HG03280 (cell line): ENCODE results near the gene SLC32A1.

Experiments used
- ATAC-seq: cut with Tn5 transposase; IDR thresholded peaks from one replicate; pipeline ENCODE4 v1.9.1; 2021; ENCODE audit warnings: mild to moderate bottlenecking, moderate library complexity; ENCODE audit not compliant: unreplicated experiment

The SLC32A1 gene, protein sequence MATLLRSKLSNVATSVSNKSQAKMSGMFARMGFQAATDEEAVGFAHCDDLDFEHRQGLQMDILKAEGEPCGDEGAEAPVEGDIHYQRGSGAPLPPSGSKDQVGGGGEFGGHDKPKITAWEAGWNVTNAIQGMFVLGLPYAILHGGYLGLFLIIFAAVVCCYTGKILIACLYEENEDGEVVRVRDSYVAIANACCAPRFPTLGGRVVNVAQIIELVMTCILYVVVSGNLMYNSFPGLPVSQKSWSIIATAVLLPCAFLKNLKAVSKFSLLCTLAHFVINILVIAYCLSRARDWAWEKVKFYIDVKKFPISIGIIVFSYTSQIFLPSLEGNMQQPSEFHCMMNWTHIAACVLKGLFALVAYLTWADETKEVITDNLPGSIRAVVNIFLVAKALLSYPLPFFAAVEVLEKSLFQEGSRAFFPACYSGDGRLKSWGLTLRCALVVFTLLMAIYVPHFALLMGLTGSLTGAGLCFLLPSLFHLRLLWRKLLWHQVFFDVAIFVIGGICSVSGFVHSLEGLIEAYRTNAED

DNA sequence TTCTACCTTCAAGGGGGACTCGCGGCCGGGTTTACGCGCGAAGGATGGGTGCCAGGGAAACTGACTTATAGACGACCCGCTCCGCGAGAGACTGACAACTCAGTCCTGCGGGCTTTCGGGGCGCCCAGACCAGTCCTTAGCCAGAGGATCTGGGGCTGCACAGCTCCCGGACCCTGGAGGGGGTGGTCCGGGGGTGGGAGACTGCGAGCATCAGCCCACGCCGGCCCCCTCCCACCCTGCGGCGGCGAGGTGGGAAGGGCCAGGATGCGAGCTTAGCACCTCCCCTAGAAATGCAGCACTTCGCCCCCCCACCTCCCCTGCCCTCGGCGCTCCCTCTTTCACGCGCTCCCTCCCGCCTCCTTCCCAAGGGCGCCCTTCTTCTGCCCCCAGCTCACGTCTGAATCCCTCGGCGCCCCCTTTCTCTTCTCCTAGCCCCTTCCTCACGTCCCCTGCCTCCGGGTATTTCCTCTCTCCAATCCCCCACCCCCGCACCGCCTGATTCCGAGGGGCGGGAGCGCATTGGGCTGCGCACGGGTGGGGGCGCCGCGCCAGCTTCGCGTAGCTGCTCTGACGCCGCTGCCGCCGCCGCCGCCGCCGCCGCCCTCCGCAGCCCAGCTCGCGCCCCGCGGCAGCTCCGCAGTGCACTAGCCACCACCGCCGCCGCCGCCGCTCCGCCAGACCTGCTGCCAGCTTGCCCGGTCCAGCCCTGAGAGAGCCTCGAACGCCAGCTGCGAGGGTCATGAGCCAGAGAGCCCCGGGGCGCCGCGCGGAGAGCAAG is at the start of gene SLC32A1:
Gene SLC32A1, plus strand, starts transcription at position 639 of the 778 bp plus-strand sequence. CDS start 239 bp downstream, outside the sequence.
- ATAC-seq = no peak

DNA sequence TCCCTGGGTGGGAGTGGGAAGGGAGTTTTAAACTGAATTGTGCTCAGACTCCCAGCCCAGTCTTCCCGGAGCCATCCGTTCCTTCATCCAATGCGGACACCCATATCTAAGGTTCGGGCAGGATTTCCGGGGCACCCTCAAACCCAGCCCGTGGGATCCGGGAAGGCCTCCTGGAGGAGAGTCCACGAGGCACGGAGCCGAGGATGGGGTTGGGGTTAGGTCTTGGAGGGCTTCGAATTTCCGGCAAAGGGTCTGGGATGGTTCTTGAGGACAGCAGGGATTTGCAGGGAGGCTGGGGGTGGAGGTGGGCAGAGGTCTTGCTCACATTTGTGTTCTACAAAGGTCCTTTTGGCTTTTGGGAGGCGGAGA is 49.5 kb upstream of the SLC32A1 start:
- no peak for ATAC-seq

DNA sequence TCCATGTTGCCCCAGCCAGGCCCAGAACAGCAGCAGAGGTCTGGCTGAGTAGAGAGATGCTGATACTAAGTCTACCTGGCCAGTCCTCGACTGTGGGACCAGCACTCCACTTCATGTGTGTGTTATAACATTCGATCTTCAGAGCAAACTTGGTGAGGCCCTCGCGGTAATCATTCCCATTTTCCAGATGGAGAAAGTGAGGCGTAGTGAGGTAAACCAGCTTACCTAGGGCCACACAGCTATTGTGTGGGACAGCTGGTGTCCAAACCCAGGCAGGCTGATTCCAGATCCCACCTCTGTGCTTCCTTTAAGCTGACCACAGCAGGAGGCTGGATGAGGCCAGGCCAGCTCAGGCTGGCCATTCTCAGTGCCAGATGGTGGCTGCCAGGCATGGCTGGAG is 47.7 kb upstream of the SLC32A1 start:
- no peak for ATAC-seq

DNA sequence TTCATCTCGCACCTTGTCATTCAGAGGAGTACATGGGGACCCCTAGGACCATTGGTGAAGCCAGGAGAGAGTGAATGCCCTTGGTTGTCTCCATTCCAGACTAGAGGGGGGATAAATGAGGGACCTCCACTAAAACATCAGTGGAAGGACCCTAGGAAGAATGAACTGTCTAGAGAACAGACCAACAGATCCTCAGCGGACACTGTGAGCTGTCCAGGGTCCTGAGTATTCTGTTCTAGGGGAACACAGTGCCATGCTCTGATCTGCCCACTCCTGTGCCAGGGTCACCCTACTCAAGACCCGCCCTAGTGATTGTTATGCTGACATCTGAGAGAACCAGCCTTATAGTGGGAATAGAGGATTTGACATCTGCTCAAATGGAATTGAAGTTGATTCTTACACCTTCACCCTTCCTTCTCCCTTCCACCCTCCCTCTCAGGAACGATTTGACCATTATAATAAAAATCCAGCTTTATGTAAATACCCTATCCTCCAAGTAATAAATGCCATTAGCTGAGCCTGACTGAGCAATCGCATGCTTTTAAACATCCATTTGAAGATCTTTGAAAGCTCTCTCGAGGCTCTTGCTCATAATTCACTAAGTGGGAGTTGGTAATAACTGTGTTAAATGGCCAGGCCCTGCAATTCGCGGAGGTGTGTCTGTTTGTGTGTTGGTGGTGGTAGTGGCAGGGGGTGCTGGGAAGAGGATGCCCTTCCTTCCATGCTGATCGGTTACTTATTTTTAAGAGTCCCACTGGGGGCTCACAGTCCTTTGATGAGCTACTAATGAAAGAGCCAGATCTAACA is 43.6 kb upstream of the SLC32A1 start:
- no peak for ATAC-seq

DNA sequence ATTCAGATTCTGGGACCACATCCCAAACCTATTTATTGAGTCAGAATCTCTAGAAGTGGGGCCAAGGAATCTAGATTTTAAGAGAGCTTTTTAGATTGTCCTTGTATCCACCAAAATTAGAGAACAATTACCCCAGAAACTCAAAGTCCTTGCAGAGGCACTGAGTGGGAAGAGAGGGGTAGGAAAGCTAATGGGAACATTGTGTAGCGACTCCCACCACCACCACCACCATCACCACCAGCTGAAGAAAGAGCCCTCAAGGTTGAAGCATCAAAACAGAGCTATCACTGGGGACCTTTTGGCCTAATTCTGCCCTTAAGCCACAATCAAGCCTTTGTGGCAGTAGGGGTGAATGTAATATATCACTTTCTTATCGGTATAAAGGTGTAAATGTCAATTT is 39.0 kb upstream of the SLC32A1 start:
- no peak for ATAC-seq

DNA sequence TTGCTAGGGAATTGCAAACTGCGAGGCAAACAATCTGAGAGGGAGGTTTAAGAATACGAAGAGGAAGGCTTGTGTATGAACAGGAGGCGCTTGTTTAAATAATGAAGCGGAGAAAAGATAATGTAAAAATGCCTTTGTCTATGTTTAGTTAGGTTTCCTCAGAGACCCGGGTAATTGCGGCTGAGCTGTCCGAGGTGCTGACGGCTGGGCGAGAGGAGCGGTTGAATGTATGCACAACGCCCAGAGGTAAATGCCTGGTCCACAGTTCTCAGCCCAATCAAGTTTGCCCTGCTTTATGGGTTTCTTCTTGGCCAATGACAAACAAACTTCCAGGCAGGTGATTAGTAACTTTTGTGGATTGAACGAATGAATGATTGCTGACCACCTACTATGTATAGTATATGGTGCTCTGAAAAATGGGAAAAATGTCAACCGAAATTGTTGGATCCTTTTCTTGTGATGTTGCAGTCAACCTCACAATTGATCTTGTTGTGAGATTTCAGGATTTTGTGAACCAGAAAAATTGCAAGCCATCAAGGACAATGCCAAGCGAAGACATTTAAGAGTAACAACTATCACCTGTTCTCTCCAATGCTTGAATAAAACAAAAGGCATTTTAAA is 38.3 kb upstream of the SLC32A1 start:
- no peak for ATAC-seq

DNA sequence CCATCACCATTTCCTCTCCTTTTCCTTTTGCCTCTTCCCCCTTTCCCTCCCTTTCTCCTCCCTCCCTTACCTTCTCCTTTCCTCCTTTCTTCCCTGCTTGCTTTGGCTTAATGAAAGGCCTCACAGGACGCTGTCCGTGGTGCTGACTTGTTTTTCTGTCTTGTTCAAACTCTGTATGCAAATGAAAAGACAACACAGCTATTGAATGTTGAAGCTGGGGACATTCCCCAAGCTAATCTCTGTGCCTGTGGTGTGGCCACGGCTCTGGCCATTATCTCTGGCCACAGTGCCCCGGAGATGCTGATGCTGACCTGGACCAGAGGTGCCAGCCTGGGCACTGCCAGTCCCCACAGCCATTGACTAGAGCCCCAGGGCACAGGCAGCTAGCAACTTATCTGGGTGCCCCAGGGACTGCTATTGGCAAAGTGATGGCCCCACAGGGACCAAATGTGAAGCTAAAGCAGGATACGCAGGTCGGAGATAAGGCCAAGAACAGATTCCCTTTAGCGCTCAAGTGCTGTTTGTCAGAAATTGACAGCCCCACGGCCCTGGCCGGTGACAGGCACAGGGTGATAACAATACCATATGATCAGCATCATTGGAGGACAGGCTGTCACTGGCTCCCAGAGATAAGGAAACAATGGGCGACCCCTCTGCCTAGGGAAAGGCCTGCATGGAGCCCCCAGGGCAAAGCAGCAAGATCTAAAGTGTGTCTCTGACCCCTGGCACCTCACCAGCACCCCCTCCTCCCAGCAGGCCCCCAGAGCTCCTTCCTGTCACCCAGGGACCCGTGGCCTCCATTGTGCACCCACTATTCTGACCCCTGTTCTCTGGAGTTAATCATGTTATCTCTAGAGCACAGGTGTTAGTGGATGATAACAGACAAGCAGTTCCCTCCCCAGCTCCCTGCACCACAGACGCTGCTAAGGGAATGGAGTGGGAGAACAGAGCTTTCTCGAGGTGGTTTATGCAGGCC is 31.6 kb upstream of the SLC32A1 start:
- no peak for ATAC-seq

DNA sequence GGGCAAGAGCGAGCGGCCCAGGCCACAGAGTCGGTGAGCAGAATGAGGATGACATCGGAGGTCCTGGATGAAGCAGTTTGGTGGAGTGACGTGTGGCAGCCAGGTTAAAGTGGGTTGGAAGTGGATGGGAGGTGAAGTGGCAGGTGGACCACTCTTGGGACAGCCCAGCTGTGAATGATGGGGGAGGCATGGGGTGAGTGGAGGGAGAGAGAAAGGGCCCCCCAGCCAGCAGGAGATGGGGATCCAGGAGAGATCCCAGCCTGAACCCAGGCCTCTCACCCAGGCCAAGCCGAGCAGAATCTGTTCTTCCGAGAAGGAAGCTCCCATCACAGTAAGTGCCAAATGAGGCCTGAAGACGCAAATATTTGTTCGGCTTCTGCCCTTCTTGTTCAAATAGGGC is 27.0 kb upstream of the SLC32A1 start:
- ATAC-seq = no peak

DNA sequence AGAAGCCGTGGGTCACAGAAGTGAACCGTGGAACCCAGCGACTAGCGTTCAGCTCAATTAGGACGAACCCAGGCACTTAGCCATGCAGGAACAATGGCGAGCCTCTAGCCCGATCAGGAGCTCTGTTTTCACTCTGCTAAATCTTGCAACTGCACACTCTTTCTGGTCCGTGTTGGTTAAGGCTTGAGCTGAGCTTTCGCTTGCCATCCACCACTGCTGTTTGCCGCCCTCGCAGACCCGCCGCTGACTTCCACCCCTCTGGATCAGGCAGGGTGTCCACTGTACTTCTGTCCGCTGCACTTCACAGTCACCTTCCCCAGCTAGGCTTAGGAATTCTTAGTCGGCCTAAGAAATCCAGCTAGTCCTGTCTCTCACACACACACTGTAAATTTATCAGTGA is 25.7 kb upstream of the SLC32A1 start:
- ATAC-seq = no peak

DNA sequence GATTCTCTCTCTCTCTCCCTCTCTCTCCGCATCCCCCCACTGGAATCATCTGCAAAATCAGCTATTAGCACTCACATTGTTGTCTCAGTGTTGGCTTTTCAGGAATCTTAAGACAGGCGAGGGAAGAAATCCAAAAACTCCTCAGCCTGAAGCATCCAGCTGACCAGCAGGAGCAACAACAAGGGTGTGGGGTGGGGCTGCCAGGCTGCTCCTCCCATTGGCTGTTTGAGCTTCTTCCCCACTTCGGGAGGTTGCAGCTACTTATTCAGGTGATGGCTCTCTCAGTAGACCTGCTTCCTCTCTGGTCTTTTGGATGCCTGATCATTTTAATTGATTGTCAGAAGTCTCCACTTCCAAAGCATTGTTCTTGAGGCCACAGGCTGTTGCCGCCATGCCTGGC is 24.1 kb upstream of the SLC32A1 start:
- no peak for ATAC-seq

DNA sequence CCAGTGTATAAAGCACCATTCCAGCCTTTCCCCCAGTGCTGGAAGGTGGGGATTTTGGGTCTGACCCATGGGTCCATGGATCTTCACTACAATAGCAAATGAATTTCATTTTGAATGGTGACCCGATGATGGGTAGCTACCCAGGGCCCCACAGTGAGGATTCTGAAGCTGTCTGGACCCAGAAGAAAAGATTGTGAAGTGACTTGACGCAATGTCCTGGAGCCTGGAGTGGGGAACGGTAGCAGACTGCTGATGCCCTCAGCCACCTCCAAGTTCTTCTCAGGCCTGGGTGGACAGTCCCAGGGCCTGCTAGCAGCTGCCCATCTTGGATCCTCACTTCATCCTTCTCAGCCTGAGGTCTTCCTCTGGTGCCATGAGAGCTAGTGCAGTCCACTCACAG is 23.4 kb upstream of the SLC32A1 start:
- no peak for ATAC-seq

DNA sequence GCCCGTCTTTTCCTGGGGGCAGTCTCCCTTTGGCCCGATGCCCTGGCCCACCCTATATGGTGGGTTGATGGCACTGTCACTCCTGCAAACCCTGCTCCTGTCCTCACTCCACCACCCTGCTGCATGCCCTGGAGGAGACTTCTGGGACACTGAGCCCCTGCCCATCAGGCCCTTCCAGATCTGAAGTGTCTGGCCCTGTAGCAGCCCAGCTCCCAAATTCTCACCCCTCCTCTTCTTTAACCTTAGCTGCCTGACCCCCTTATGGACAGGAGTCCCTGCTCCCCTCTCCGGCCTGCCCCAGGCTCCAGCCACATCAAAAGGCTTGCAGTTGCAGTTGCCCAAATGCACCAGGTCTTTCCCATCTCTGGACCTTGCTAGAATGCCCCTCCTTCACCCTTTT is 20.8 kb upstream of the SLC32A1 start:
- ATAC-seq = no peak

DNA sequence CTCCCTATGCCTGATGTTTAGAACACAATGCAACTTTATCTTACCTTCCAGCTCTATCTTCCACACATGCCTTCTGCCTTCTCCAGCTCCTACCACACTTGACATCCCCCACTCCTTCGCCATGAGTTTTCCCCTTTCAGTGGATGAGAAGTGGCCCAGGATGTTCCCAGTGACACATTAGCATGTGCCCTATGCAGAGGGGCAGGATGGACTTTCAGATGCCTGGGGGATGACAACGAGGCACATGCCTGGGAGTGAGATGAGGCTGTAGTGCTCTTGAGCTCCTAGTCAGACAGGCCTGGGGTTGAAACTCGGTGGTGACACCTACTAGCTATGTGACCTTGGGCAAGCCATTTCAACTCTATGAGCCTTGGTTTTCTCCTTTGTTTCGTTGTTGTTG is 20.1 kb upstream of the SLC32A1 start:
- no peak for ATAC-seq

DNA sequence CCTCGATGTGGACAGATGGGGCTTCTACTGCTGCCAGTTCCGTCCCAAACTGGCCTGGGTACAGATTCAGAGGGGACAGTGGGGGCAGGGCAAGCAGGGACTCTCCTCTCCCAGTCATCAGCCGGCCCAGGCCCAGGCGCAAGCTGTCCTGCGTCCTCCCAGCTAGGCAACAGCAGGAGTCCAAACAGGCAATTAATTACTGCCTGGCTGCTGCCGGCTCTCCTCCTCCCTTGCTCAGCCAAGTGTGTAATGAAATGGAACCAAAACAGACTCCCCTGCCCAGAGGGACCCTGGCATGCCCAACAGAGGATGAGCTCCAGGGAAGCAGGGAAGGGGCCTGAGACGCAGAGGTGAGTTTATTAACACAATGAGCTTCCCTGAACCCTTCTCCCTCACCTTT is 17.8 kb upstream of the SLC32A1 start:
- no peak for ATAC-seq

DNA sequence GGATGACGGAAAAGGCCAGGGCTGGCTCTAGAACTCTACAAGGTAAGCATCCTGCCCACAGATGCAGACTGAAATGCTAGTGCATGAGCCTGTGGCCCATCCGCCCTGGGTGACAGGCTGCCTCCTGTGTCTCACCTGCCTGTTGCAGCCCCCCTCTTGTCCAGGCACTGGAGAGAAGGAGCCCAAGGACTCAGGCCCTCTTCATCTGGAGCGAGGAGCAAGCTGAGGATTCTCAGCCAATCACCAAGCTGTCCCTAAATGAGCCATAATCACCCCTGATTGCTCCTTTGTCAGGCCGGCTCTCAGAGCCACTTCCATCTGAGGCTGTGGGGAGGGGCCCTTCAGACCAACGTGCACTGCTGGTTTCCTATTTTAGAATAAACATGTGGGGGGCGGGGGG is 10.0 kb upstream of the SLC32A1 start:
- ATAC-seq = no peak

DNA sequence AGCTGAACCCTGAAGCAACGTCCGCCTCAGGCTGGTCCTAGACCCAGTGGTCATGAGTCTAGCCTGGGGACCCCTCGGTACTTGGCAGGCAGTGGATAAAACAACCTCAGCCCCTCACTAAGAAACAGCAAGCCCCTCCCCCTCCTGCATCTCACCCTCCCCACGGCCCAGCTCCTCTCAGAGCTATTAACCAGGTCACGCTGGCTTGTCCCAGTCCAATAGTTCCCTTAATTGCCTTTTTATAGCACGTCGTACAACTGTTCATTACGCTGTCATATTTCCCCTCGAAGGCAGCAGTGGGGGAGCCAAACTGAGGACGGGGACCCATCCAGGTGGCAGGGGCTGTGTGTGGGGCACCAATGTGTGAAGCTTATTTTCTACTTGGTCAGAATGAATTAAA is 8.6 kb upstream of the SLC32A1 start:
- ATAC-seq = no peak

DNA sequence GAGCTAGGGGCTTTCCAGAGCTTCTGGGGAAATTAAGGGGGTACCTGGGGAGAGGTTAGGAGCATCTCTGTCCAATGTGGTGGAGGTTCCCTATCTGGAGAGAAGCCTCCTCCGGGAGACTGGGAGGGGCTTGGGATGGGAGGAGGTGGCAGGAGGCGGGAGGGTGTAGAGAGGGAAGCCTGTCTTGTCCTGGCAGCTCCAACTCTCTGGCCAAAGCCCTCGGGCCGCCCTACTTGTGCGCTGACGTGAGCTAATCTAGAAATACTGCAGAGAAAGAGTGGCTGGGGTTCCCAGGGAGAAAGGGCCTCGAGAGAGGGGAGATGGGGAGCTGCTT is 1.6 kb upstream of the SLC32A1 start:
- no peak for ATAC-seq

DNA sequence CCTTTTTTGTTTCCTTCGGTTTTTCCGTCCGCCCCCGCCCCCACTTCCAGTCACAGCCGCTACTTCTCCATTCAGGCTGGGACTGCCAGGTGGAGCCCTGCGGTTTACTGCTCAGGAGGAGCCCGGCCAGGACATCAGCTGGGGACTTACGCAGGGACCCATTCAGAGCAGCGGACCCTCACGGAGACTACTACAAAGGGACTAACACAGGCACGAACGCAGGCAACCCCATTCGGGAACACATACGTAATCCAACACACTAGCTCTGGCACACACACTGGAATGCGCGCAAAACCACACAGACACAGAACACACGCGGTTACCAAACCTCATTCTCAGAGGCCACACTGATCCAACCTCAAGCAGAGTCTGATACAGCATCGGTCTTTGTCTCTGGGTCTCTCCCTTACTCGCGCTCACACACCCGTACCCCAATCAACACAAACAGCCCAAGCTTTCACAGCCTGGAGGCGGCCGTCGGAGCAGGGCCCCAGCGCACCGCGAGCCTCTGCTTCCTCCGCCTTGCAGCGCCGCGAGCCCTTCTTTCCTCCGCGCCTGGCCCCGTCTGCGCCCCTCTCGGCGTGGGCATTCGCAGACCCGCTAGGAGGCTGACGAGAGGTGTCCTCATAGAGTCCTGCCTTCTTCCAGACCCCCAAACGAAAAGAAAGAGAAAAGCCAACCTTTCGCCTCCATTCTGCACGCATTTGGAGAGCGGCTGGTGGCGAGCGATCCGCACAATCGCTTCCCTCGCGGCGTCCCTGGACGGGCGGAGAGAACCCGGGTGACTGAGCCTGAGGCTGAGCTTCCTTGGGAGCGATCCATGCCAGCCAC is 1.1 kb upstream of the SLC32A1 start:
- no peak for ATAC-seq

DNA sequence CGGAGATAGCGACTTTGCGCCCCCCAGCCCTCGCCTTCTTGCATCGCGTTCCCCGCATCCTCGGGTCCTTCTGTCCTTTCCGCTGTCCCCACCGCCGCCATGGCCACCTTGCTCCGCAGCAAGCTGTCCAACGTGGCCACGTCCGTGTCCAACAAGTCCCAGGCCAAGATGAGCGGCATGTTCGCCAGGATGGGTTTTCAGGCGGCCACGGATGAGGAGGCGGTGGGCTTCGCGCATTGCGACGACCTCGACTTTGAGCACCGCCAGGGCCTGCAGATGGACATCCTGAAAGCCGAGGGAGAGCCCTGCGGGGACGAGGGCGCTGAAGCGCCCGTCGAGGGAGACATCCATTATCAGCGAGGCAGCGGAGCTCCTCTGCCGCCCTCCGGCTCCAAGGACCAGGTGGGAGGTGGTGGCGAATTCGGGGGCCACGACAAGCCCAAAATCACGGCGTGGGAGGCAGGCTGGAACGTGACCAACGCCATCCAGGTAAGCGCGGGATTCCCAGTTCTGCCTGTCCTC is 401 bp downstream of the SLC32A1 start:
- no peak for ATAC-seq
